IMR-90 (cell line): ENCODE measurements around the gene RYR1. TPM values are rescaled to one million over a fixed set of nuclear protein-coding genes. Genes with fewer than 3 reads are reported as not detected.

Experiments
- ATAC-seq: fragments of 200-7000 bp; cut with Tn5 transposase; 2 replicates; pipeline ENCODE4 v1.9.1; 2020; ENCODE audit warnings: low read depth, mild to moderate bottlenecking, moderate library complexity
- BruUV-seq: library from RNA; stranded (reverse); fragments of 400-500 nt; replicated peaks from 2 replicates; lab custom pipeline; 2021; lab: Mats Ljungman, UMichigan
- CTCF ChIA-PET: fragments of 300-600 bp; formaldehyde crosslinking; extraction: SDS; loops from one replicate; lab custom pipeline; 2021; ENCODE audit warnings: antibody characterized with exemption; lab: Yijun Ruan, JAX
- POLR2A ChIA-PET: fragments of 300-600 bp; sonication (Branson Sonifier 250); formaldehyde crosslinking; loops from one replicate; lab custom pipeline; 2022; ENCODE audit warnings: antibody characterized with exemption; ENCODE audit not compliant: unreplicated experiment; lab: Charles Lee
- DNase-seq: peaks from one replicate; pipeline ENCODE4 v3.0.0; 2013
- H2AFZ ChIP-seq: replicated peaks from 2 replicates; pipeline ENCODE3; 2013; ENCODE audit warnings: low read length, mild to moderate bottlenecking; ENCODE audit not compliant: poor library complexity
- H2AK5ac ChIP-seq: 2 replicates; pipeline ENCODE4 v1.6.1; 2013; ENCODE audit warnings: low read depth, low read length, inconsistent platforms
- H2AK9ac ChIP-seq: replicated peaks from 2 replicates; pipeline ENCODE3; 2013; ENCODE audit warnings: mild to moderate bottlenecking, low read depth, low read length, moderate library complexity; ENCODE audit not compliant: poor library complexity
- H2BK120ac ChIP-seq: 2 replicates; pipeline ENCODE4 v1.6.1; 2013; ENCODE audit warnings: low read depth, low read length, inconsistent platforms
- H2BK15ac ChIP-seq: 3 replicates; pipeline ENCODE4 v1.6.1; 2013; ENCODE audit warnings: low read depth, low read length, inconsistent platforms
- H2BK20ac ChIP-seq: 2 replicates; pipeline ENCODE4 v1.6.1; 2013; ENCODE audit warnings: low read depth, mild to moderate bottlenecking, inconsistent platforms, low read length, moderate library complexity
- H2BK5ac ChIP-seq: 2 replicates; pipeline ENCODE4 v1.6.1; 2013; ENCODE audit warnings: mild to moderate bottlenecking, low read depth, low read length, inconsistent platforms; ENCODE audit not compliant: poor library complexity, severe bottlenecking
- H3K14ac ChIP-seq: replicated peaks from 2 replicates; pipeline ENCODE4 v1.6.1; 2013; ENCODE audit warnings: low read depth, low read length, inconsistent platforms
- H3K18ac ChIP-seq: 2 replicates; pipeline ENCODE4 v1.6.1; 2013; ENCODE audit warnings: low read depth, low read length, control low read depth
- H3K23ac ChIP-seq: 2 replicates; pipeline ENCODE4 v1.6.1; 2013; ENCODE audit warnings: low read depth, low read length, inconsistent platforms
- H3K27ac ChIP-seq: 2 replicates; pipeline ENCODE4 v1.5.1; 2013; ENCODE audit warnings: mild to moderate bottlenecking, control low read depth, low read length; ENCODE audit not compliant: insufficient read depth
- H3K27me3 ChIP-seq: 2 replicates; pipeline ENCODE4 v1.6.1; 2013; ENCODE audit warnings: low read length; ENCODE audit not compliant: control insufficient read depth, insufficient read depth
- H3K36me3 ChIP-seq: 2 replicates; pipeline ENCODE4 v1.6.1; 2013; ENCODE audit warnings: low read length, mixed read lengths; ENCODE audit not compliant: control insufficient read depth, insufficient read depth
- H3K4ac ChIP-seq: 2 replicates; pipeline ENCODE4 v1.6.1; 2013; ENCODE audit warnings: low read depth, low read length, inconsistent platforms
- H3K4me1 ChIP-seq: 2 replicates; pipeline ENCODE4 v1.6.1; 2013; ENCODE audit warnings: low read length, mixed read lengths; ENCODE audit not compliant: control insufficient read depth, insufficient read depth
- H3K4me2 ChIP-seq: 2 replicates; pipeline ENCODE4 v1.6.1; 2013; ENCODE audit warnings: low read depth, mild to moderate bottlenecking, control low read depth, low read length, moderate library complexity
- H3K4me3 ChIP-seq: 2 replicates; pipeline ENCODE4 v1.5.1; 2013; ENCODE audit warnings: low read depth, mild to moderate bottlenecking, control low read depth, low read length, moderate library complexity; ENCODE audit not compliant: insufficient read depth
- H3K56ac ChIP-seq: 2 replicates; pipeline ENCODE4 v1.6.1; 2013; ENCODE audit warnings: low read length, inconsistent platforms; ENCODE audit not compliant: insufficient read depth; ENCODE audit errors: extremely low read depth
- H3K79me1 ChIP-seq, 2 experiments: 2 replicates each; pipeline ENCODE4 v1.6.1; 2013; ENCODE audit warnings: low read length in 2 of 2, inconsistent platforms in 1 of 2, low read depth in 1 of 2
- H3K9ac ChIP-seq: 2 replicates; pipeline ENCODE4 v1.6.1; 2013; ENCODE audit warnings: low read depth, low read length, control low read depth
- H3K9me1 ChIP-seq: 2 replicates; pipeline ENCODE4 v1.6.1; 2013; ENCODE audit warnings: low read length, inconsistent platforms; ENCODE audit not compliant: insufficient read depth
- H3K9me3 ChIP-seq: 2 replicates; pipeline ENCODE4 v1.6.1; 2013; ENCODE audit warnings: low read length; ENCODE audit not compliant: control insufficient read depth, insufficient read depth
- H4K20me1 ChIP-seq: 2 replicates; pipeline ENCODE4 v1.6.1; 2013; ENCODE audit warnings: low read length, inconsistent platforms; ENCODE audit not compliant: insufficient read depth
- H4K5ac ChIP-seq: 2 replicates; pipeline ENCODE4 v1.6.1; 2013; ENCODE audit warnings: mild to moderate bottlenecking, low read depth, low read length, control low read depth
- H4K8ac ChIP-seq, 2 experiments: 2 replicates each; pipeline ENCODE4 v1.6.1; 2013; ENCODE audit warnings: low read depth in 2 of 2, low read length in 2 of 2, control low read depth in 1 of 2, inconsistent platforms in 1 of 2
- H4K91ac ChIP-seq: 2 replicates; pipeline ENCODE4 v1.6.1; 2013; ENCODE audit warnings: low read depth, low read length, inconsistent platforms; ENCODE audit not compliant: insufficient read depth
- BHLHE40 ChIP-seq: fragments of 150-350 bp; IDR thresholded peaks from 2 replicates; pipeline ENCODE4 v1.6.1; 2016; ENCODE audit warnings: mild to moderate bottlenecking, low read depth, low read length
- MXI1 ChIP-seq: IDR thresholded peaks from 2 replicates; pipeline ENCODE4 v1.6.1; 2012; ENCODE audit warnings: low read depth, mild to moderate bottlenecking, low read length, moderate library complexity, borderline replicate concordance
- RFX5 ChIP-seq: IDR thresholded peaks from 2 replicates; pipeline ENCODE4 v1.8.0; 2012; ENCODE audit warnings: low read depth, mild to moderate bottlenecking, low read length, moderate library complexity
- SMC3 ChIP-seq: fragments of 150-350 bp; IDR thresholded peaks from 2 replicates; pipeline ENCODE4 v1.6.1; 2016; ENCODE audit warnings: low read depth, mild to moderate bottlenecking, antibody characterized with exemption, low read length, moderate library complexity
- WGBS, 2 experiments: methylation state at CpG; one replicate each; pipeline versions ENCODE4 v1.1.5 to v1.1.7; 2013; ENCODE audit warnings: missing lambda C conversion rate in 2 of 2; ENCODE audit not compliant: insufficient read length in 1 of 2; ENCODE audit errors: extremely low coverage in 2 of 2; 5-methylcytosine and 5-hydroxymethylcytosine counted together
- dilution Hi-C: fragments of 300-500 bp; cut with HindIII; formaldehyde crosslinking; loops from one replicate; pipeline ENCODE4 v1.14.3; 2018; ENCODE audit warnings: low sequenced_read_pairs; ENCODE audit not compliant: unreplicated experiment
- in situ Hi-C: fragments of 300-500 bp; cut with MboI; formaldehyde crosslinking; loops from 3 replicates; pipeline ENCODE4 v1.14.3; 2019; ENCODE audit warnings: low sequenced_read_pairs, inconsistent platforms, mixed read lengths
- intact Hi-C: fragments of 100-400 bp; cut with micrococcal nuclease; formaldehyde crosslinking; loops from 2 replicates; pipeline ENCODE4 v1.10.0; 2022
- polyA plus RNA-seq, 3 experiments: library from polyadenylated mRNA; depleted of rRNA; stranded (reverse); fragments of >200 nt; gene quantifications; 2 replicates each; pipeline ENCODE4 v1.2.3, GENCODE V29; 2012; ENCODE audit warnings: low replicate concordance in 1 of 3
- total RNA-seq: library from RNA; depleted of rRNA; stranded (reverse); fragments of >200 nt; gene quantifications from 2 replicates; pipeline ENCODE4 v1.2.3, GENCODE V29; 2012
- TF ChIP-seq, protein P1 (sequence below): conservative IDR thresholded peaks from 2 replicates; pipeline ENCODE4 v1.5.1; 2012; ENCODE audit warnings: mild to moderate bottlenecking, low read depth, low read length, improper control_type of control experiment
- TF ChIP-seq, protein P2 (sequence below): fragments of 150-350 bp; IDR thresholded peaks from 2 replicates; pipeline ENCODE4 v1.6.1; 2017; ENCODE audit warnings: mild to moderate bottlenecking, antibody characterized with exemption, low read length, low read depth

The RYR1 gene
- total and polyA plus RNA-seq, 2 of the 4 experiments (the other 2 are of a cell fraction) = not detected

DNA sequence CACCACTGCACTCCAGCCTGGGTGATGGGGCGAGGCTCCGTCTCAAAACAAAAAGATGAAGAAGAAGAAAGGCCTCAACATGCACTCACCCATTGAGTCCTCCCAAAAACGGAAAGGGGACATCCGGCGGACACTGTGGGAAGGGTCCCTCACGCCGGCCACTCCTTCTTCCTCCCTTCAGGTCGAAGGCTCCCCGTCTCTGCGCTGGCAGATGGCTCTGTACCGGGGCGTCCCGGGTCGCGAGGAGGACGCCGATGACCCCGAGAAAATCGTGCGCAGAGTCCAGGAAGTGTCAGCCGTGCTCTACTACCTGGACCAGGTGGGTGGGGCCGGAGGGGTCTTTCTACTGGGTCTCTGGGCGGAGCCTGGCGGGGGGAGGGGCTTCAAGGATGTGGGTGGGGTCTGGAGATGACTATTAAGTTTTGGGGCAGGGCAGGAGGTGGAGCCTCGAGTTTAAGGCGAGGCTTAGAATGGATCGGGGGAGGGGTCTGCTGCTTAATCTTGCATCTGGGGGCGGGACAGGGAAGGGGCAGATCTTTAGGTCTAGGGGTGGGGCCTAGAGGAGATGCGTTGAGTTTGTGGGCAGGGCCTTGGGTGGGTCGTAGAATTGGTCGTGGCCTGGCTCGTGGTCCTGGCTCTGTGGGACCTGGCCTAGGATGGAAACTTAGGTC is 94.1 kb downstream of the RYR1 start:
- Histone ChIP-seq H3K56ac (no peak overlapping the region), H3K79me1 (no peaks in the 10 kb centered on the region), H2BK15ac (no peak overlapping the region), H2BK20ac (no peak overlapping the region), H3K18ac (no peak overlapping the region), H2BK5ac (no peak overlapping the region), H3K27ac (no peak overlapping the region), H3K4me3 (no peak overlapping the region), H4K20me1 (no peaks in the 10 kb centered on the region), H3K9me3 (no peaks in the 10 kb centered on the region), H2BK120ac (no peak overlapping the region), H3K9me1 (no peaks in the 10 kb centered on the region), H4K5ac (no peak overlapping the region), H3K36me3 (no peaks in the 10 kb centered on the region), H3K4me2 (no peak overlapping the region), H3K4me1 (no peaks in the 10 kb centered on the region), H2AFZ (no peak overlapping the region), H3K4ac (no peak overlapping the region), H3K14ac (no peak overlapping the region), H3K27me3 (peaks cover 8% of the 10 kb centered on the region), H3K9ac (no peak overlapping the region), H4K91ac (no peak overlapping the region), H4K8ac (no peak overlapping the region), H2AK9ac (no peak overlapping the region), H3K23ac (no peak overlapping the region), H2AK5ac (no peak overlapping the region)
- ChIA-PET POLR2A (no interaction called here), CTCF (no interaction called here)
- dilution Hi-C loops (no loop called here), intact Hi-C loops (no loop called here), in situ Hi-C loops (no loop called here)
- ATAC-seq = no peak
- WGBS, 2 experiments = 74% methylated on average over 9 of the region's 32 CpGs; no CpG with 5 or more reads in 1 of the 2 experiments
- TF ChIP-seq, protein P1, sequence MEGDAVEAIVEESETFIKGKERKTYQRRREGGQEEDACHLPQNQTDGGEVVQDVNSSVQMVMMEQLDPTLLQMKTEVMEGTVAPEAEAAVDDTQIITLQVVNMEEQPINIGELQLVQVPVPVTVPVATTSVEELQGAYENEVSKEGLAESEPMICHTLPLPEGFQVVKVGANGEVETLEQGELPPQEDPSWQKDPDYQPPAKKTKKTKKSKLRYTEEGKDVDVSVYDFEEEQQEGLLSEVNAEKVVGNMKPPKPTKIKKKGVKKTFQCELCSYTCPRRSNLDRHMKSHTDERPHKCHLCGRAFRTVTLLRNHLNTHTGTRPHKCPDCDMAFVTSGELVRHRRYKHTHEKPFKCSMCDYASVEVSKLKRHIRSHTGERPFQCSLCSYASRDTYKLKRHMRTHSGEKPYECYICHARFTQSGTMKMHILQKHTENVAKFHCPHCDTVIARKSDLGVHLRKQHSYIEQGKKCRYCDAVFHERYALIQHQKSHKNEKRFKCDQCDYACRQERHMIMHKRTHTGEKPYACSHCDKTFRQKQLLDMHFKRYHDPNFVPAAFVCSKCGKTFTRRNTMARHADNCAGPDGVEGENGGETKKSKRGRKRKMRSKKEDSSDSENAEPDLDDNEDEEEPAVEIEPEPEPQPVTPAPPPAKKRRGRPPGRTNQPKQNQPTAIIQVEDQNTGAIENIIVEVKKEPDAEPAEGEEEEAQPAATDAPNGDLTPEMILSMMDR = no peak
- TF ChIP-seq SMC3 (no peak), MXI1 (no peak), RFX5 (no peak), BHLHE40 (no peak)
- TF ChIP-seq, protein P2, sequence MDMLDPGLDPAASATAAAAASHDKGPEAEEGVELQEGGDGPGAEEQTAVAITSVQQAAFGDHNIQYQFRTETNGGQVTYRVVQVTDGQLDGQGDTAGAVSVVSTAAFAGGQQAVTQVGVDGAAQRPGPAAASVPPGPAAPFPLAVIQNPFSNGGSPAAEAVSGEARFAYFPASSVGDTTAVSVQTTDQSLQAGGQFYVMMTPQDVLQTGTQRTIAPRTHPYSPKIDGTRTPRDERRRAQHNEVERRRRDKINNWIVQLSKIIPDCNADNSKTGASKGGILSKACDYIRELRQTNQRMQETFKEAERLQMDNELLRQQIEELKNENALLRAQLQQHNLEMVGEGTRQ = no peak
- no peak for DNase-seq
- BruUV-seq = no TSS peak
